ENCODE measurements around the gene S100A3.

DNA sequence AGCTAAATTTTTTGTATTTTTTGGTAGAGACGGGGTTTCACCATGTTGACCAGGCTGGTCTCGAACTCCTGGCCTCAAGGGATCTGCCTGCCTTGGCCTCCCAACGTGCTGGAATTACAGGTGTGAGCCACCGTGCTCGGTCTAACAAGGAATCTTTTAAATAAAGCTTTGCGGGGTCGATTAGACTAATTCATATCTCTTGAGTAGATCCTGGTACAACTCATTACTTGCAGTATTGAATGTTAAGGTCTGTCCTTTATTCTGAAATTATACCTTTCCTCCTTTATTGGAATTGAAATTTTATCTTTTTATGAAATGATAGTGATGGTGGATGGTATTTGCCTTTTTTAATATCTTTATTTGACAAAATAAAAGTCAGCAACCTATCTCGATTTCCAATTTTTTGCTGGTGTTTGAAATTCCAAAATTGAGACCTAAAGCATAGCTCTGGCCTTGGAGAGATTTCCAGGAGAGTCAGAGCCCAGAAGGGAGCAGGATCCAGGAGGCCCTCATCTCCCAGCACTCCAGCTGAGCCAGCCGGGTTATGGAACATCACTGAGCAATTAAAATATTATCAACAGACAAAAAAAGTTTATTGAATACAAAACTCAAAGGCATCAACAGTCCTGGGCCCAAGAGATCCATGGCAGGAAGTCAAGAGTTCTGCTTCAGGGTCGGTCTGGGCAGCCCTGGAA, 11.9 kb upstream of the S100A3 start:
- no peak for TF ChIP-seq SIN3A (conservative IDR thresholded peaks at IDR 0.05 in 1 of 2, IDR thresholded peaks at IDR 0.05 in 1 of 2; ENCODE audit: low read depth in 1 of 2, low read length in 2 of 2)
- TF ChIP-seq, protein P1, sequence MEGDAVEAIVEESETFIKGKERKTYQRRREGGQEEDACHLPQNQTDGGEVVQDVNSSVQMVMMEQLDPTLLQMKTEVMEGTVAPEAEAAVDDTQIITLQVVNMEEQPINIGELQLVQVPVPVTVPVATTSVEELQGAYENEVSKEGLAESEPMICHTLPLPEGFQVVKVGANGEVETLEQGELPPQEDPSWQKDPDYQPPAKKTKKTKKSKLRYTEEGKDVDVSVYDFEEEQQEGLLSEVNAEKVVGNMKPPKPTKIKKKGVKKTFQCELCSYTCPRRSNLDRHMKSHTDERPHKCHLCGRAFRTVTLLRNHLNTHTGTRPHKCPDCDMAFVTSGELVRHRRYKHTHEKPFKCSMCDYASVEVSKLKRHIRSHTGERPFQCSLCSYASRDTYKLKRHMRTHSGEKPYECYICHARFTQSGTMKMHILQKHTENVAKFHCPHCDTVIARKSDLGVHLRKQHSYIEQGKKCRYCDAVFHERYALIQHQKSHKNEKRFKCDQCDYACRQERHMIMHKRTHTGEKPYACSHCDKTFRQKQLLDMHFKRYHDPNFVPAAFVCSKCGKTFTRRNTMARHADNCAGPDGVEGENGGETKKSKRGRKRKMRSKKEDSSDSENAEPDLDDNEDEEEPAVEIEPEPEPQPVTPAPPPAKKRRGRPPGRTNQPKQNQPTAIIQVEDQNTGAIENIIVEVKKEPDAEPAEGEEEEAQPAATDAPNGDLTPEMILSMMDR (IDR thresholded peaks at IDR 0.05; ENCODE audit: control extremely low read depth in 1 of 3, insufficient read depth in 1 of 3, low read depth in 1 of 3, low read length in 3 of 3), result no peak
- no peak for TF ChIP-seq POLR2A (IDR thresholded peaks at IDR 0.05; ENCODE audit: control extremely low read depth in 1 of 2, low read depth in 2 of 2, low read length in 2 of 2)

Measured in H1 (cell line).